Head of caudate nucleus (tissue), 42 donors: Measurements from ENCODE around the gene ANKH.
"Not testable (repeated sequence)": the region's sequence is repeated elsewhere in the genome, so short reads cannot be mapped to it uniquely, and the experiment has no call there.

Experiments used
- DNase-seq, 42 donors: peaks; one replicate each; pipeline versions ENCODE4 v3.0.0 to v3.0.0-alpha.2; 2020 to 2021; ENCODE audit warnings: mixed read lengths in 7 of 42
- intact Hi-C: fragments of 100-400 bp; cut with DNase I; formaldehyde crosslinking; loops from one replicate; pipeline ENCODE4 v1.15.0; 2022

Gene ANKH

DNA sequence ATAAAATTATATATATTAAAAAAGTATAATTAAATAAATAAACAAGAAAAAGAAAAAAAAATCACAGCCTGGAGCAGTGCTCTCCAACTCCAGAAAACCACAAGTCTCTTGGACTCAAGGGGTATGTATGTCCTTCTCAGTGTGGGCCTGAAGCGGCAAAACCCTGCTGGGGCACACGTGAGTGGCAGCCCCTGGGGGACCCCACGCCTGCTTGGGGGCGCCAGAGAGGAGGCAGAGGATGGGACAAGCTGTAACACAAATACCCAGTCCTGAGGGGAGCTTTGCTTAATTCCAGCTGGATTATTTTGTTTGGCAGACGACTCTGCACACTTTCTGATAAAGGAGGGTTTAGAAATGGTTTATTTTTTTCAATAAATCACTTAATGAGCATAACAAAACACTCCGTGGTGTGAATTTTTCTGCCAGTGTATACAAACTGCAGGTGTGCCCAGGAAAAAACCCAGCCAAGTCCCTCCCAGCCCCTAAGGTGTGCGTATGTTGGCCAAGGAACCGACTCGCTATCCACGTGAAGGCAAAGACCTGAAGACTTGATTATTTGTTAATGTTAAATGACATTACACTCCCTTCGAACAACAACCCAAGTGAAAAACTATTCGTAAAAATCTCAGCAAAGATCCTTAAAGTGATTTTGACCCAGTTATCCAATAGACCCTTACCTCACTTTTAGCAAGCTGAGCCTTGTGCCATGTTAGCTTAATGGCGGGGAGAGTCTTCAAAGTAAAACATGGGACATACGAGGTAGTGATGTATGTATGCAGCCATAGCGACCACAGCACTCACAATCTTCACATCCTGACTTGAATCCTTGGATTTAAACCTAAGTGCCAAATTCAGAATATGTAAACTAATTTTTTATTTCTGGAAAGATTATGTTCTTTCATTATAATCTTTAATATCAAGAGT, 32.9 kb downstream of the ANKH start:
- DNase-seq: peak in 1 of 42 donors; percentile 34
- intact Hi-C loops: no loop called here

DNA sequence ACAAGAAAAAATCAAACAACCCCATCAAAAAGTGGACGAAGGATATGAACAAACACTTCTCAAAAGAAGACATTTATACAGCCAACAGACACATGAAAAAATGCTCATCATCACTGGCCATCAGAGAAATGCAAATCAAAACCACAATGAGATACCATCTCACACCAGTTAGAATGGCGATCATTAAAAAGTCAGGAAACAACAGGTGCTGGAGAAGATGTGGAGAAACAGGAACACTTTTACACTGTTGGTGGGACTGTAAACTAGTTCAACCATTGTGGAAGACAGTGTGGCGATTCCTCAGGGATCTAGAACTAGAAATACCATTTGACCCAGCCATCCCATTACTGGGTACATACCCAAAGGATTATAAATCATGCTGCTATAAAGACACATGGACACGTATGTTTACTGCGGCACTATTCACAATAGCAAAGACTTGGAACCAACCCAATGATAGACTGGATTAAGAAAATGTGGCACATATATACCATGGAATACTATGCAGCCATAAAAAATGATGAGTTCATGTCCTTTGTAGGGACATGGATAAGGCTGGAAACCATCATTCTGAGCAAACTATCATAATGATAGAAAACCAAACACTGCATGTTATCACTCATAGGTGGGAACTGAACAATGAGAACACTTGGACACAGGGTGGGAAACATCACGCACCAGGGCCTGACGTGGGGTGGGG, 34.0 kb downstream of the ANKH start:
- intact Hi-C loops: not testable (repeated sequence)
- peak in 1 of 42 donors; percentile 10 for DNase-seq

DNA sequence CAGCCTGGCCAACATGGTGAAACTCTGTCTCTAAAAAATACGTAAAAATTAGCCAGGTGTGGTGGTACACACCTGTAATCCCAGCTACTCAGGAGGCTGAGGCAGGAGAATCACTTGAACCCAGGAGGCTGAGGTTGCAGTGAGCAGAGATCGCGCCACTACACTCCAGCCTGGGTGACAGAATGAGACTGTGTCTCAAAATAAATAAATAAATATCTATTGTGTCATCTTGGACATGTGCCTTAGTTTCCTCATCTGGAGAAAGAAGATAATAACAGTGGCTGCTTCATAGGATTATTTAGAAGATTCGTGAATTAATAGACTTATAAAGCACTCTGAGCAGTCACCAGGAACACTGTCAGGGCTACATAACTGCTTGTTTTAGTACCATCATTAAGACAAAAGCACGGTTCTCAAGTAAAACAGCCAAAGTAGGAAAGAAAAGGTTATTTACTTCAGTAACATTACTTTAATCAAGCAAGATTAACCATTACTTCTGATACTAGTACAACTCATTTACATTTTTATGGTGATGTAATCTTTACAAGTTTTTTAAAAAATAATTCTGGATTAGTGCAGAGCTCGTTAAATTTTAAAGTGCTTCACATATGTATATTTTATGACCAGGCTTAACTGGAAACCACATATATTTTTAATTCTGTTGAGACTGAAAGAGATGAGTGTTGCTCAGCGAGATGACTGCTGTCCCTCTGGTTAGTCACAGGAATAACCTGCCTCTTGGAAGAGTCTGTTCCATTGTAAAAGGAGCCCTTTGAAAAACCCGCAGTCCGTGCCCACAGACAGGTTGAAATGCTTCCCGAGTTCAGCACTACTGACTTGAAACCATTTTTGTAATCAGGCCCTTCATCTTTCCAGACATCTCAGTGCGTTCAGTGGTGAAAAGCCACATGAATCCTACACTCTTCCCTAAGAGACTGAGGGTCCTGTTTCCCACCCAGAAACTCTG, 36.7 kb downstream of the ANKH start:
- DNase-seq: peak in 1 of 42 donors; percentile 39
- intact Hi-C loops: no loop called here

DNA sequence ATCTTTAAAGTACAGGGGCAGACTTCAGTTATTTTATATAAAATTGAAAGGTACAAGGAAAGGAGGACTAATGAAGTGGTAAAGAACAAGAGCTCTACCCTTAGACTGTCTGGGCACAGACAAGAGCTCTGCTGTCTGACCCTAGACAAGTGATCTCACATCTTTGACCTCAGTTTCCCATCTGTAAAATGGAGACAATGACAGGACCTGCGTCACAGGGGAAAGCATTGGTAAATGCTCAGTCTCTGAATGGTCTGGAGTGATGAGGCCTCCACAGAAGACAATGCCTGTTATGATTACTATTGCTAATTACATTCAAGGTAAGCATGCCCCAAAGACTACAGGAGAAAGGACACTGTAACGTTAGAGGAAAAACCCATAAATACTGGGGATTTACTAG, 37.5 kb downstream of the ANKH start:
- intact Hi-C loops: no loop called here
- DNase-seq: peak in 1 of 42 donors; percentile 12

DNA sequence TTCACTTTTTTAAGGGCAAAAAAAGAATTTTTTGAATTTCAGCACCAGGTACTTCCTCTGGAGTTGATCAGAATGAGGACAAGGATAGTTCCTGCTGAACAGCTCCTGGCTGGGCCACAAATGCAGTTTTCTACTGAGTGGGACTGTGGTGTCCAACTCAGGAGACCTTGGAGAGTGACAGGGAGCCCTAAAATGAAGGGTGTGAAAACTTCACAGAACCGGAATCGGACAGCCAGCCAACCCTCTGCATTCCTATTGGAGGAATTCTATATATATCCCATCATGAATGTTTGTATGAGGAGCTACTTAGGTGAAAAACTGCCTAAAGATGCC, 40.6 kb downstream of the ANKH start:
- intact Hi-C loops: no loop called here
- peak in 1 of 42 donors; percentile 33 for DNase-seq

DNA sequence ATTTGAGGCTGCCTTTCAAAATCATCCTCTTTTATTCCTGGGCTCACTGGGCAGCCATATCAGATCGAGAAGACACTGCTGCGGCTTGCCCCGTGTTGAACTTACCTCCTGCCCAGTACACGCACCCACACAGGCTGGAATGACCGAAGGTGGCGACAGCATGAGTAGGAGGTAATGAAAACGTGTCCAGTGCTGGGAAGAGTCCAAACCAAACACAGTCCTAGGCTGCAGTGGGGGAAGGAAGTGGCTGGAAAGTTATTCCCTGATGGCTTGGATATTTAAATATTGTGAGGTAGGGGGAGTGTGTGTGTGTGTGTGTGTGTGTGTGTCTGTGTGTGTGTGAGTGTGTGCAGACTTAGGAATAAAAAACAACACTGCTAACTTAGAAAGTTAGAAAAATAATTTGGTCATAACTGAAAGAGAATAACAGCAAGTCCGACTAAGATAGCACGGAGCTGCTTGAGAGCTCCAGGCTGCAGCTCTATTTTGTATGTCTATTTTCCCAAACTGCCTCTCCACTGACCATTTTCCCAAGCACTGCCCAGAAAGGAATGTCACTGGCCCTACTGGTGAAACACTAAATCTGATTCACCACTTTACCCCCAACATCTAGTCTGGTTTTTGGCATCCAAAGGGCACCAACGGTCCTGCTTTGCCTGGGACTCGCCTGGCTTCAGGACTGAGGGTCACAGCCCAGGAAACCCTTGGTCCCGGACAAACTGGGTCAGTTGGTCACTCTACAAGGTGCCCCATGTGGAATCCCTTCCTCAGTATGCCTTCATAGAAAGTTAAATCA, 41.2 kb downstream of the ANKH start:
- peak in 1 of 42 donors; percentile 32 for DNase-seq
- intact Hi-C loops: no loop called here

DNA sequence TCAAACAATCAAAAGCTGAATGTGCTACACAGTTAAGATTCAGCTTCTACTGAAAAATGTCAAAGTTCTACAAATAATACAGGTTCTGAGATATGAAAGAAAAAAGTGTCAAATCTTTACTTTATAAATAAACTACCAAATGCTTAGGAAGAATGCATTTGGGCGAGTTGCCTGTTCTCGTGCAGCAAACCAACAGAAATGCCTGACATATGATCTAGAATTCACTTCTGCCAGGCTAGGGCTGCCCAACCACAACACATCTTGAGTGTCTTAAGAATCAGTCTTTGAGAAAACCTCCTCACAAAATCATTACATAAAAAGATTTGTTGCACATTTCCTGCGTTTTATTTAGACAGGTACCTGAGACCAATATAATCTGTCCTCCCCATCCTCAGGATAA, 42.2 kb downstream of the ANKH start:
- intact Hi-C loops: no loop called here
- peak in 1 of 42 donors; percentile 40 for DNase-seq

DNA sequence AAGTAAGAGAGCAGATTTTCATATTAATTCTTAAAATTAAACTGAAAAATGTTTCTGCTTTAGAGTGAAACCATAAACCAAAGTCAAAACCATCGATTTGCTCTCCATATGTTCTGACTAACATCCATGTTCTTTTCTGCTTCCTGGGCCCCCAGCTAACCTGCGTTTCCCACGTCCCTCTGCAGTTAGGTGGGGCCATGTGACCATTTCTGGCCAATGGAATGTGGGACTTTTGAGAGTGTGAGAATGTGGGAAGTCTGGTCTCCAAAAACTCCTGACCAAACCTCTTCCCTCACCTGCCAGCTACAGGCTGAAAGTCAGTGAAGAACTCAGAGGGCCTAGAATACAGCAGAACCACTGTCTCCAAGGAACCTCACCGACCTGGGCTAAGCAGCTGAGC, 44.9 kb downstream of the ANKH start:
- intact Hi-C loops: no loop called here
- DNase-seq: peak in 1 of 42 donors; percentile 32

DNA sequence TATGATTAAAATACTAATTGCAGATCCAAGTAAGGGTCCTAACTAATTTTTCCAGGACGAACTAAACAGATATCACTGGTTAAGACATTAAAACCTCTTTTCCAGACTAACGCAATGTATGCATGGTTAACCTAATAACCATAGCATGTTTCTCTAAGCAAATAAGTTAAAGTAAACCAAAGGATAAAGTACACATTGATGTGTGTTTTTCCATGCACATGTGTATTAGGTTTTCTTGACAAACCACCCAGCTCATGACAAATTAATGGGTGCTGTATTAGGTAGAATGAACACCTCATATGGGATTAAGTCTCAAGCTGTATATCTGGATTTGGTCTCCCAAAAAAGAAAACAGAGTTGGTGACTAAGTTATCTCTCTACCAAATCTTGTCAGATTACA, 45.6 kb downstream of the ANKH start:
- no peak for DNase-seq
- intact Hi-C loops: no loop called here

DNA sequence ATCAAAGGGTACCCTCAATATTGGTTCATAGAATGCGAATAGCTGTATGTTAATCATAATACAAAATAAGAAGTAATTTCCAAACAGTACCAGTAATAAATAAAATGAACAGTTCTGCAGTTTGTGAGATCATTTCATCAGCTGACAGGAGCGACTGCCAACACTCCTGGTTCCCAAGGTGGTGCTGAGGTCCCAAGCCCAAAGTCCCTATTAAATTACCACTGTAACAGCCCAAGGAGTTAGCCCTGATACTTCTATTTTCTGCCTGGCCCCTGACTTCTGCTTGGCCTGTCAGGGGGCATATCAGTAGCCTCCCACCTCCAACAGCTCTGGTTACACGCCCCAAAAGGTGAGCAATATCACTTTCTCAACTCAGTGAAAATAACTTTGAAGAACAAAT, 47.1 kb downstream of the ANKH start:
- intact Hi-C loops: no loop called here
- DNase-seq: no peak

DNA sequence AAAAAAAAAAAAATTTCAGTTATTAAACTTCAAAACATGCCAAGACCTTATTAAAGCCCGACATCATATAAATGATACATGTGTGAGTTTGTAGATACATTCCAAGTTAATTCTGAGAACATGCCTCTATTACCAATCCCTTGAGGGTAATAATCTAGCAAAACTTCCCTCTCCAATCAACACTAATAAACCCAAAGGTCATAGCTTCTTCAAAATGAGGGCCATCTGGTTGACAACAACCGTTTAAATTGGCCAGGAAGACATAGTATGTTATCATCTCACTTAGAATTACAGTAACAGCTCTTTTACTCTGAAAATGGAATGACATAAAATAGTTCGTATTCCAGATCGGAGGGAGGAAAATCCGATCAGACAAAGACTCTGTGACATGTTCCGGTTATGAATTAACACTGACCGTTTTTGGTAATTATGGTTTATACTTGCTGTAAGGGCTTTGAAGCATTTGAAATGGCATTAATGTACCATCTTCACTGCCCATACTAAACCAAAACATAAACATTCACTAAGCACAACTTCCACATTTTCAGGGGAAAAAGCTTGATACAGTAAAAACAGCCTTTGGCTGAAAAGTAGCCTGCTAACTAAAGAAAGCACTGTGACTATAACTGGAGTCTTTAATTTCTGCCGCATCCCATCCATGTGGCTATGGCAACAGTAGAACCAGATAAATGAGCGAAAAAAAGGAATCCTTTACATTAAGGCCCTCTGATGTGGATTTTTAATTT, 50.3 kb downstream of the ANKH start:
- no peak for DNase-seq

DNA sequence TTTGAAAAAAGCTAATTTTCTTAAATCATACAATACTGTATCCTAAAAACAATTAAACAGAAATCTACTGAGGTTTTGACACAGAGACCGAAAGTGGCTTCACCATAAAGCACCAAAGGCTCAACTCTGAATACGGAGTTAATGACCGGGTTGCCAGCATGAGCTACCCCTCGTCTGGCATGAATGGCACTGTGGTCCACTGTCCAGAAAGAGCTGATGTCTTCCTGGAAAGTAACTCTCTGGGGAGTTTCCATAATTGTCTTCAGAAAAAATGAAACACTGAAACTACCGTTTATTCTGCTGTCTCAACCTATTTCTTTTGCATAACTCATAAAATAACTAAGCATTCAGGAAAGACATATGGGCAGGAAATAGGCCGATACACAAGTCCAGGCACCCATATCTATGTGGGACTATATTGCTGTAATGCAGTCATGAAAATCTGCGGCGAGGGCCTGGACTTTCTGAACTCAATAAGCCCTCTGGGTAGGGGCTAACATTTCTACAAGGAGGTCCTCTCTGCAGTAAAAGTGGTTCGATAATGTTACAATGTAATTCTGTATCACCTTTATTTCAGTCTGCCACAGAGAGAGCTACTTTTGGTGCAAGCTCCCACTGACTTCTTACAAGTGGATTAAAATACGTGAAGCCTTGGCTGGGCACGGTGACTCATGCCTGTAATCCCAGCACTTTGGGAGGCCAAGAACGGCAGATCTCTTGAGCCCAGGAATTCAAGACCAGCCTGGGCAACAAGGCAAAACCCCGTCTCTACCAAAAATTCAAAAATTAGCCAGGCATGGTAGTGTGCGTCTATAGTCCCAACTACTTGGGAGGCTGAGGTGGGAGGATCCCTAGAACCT, 52.4 kb downstream of the ANKH start:
- no peak for DNase-seq
- intact Hi-C loops: loop anchor here (10.0 kb wide), 1 partner anchor 46 kb away; no protein-coding TSS in a partner anchor

More for the DNA sequence above, 50.3 kb downstream of the ANKH start:
- intact Hi-C loops: no loop called here

DNA sequence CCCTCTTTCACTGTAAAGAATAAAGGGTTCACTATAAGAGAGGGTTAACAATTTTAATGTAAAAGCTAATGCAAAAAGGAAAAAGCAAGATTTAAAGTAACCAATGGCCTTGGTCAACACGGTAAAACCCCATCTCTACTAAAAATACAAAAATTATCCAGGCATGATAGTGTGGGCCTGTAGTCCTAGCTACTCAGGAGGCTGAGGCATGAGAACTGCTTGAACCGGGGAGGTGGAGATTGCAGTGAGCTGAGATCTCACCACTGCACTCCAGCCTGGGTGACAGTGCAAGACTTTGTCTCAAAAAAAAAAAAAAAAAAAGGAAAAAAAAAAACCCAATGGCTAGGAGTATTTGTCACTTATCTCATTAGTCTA, 53.8 kb downstream of the ANKH start:
- intact Hi-C loops: loop anchor here (10.0 kb wide), 1 partner anchor 47 kb away; no protein-coding TSS in a partner anchor
- not testable (repeated sequence) for DNase-seq

DNA sequence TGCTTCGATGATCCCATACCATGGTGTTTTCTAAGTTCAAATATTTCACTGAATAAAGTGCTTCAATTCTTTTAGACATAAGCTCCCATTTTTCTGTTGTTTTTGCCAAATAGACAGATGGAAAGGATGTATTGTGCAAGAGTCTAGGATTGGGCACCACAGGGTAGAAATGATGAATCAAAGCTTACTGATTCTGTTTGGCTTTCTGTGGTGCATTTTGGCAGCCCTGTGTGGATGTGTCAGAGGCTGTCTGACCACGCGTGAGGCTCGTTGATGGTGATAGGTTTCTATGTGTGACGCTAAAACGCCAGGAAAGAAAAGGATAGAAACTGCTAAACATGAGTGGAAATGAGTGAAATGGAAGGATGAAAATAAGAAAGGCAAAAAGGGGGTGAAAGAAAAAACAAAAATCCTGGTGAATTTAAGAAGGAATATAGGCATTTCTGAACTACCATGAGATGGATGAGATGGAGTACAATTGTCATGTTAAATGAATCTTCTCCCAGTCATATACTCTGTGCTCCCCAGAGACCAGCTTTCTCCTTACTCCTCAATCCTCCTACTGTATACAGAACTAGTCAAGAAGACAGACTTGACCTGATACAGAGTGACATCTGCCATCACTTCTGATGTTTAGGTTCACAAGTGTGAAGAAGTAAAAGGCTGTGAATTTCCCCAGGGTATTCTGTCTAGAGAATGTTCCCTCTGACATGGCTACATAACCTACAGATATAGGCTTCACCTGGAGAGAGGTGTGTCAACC, 54.4 kb downstream of the ANKH start:
- intact Hi-C loops: loop anchor here (10.0 kb wide), 1 partner anchor 48 kb away; no protein-coding TSS in a partner anchor
- DNase-seq: peak in 8 of 42 donors; percentile 27 to 71 (median 38)

DNA sequence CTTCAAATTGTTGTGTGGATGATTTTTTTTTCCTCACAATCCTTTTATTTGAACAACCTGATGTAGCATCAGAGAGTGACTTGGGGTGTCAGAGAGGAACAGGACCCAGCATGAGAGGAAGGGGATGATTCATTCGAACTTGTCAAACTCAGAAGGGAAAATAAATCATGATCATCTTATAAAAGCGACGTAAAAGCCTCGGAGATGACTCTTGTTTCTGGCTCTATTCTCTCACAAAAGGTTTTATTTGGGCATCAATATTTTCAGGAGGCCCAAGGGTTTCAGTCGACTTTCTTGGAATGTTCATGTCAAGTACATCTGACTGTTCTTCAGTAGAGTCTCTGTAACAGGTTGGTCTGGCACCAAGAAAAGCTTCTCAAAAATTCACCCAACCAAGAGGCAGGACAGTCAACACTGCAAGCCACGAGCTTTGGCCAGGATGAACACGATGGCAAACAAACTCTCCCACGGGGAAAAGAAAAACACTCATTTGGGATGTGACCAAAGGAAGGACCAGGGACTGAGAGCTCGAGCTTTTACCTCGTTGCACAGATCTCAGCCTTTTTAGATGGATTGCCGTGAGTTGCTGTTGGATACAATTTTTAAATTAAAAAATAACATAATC, 55.1 kb downstream of the ANKH start:
- DNase-seq: no peak
- intact Hi-C loops: loop anchor here (10.0 kb wide), 1 partner anchor 48 kb away; no protein-coding TSS in a partner anchor
